ENCODE results near the gene ZNF559.

The ZNF559 gene

GRCh38 chr19:9370738-9371619 lies 47.0 kb downstream of the ZNF559 start:
- no peak overlapping the region for H3K4me3 ChIP-seq (ENCODE audit: low read depth in 1 of 2, low read length in 1 of 2)
- no peaks in the 10 kb centered on the region for H3K36me3 ChIP-seq
- TF ChIP-seq, protein P1, sequence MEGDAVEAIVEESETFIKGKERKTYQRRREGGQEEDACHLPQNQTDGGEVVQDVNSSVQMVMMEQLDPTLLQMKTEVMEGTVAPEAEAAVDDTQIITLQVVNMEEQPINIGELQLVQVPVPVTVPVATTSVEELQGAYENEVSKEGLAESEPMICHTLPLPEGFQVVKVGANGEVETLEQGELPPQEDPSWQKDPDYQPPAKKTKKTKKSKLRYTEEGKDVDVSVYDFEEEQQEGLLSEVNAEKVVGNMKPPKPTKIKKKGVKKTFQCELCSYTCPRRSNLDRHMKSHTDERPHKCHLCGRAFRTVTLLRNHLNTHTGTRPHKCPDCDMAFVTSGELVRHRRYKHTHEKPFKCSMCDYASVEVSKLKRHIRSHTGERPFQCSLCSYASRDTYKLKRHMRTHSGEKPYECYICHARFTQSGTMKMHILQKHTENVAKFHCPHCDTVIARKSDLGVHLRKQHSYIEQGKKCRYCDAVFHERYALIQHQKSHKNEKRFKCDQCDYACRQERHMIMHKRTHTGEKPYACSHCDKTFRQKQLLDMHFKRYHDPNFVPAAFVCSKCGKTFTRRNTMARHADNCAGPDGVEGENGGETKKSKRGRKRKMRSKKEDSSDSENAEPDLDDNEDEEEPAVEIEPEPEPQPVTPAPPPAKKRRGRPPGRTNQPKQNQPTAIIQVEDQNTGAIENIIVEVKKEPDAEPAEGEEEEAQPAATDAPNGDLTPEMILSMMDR (IDR thresholded peaks at IDR 0.05) = no peak
- H3K27ac ChIP-seq = no peak overlapping the region
- H3K4me1 ChIP-seq (ENCODE audit: control insufficient read depth in 1 of 2, insufficient read depth in 1 of 2, low read depth in 1 of 2, low read length in 1 of 2) = no peaks in the 10 kb centered on the region
- H3K27me3 ChIP-seq = no peaks in the 10 kb centered on the region
- H3K9me3 ChIP-seq = peaks cover 7% of the 10 kb centered on the region

GRCh38 chr19:9381361-9381785 lies 57.4 kb downstream of the ZNF559 start:
- TF ChIP-seq, protein P1 (IDR thresholded peaks at IDR 0.05) = no peak
- Histone ChIP-seq H3K27me3 (no peaks in the 10 kb centered on the region), H3K4me1 (ENCODE audit: control insufficient read depth in 1 of 2, insufficient read depth in 1 of 2, low read depth in 1 of 2, low read length in 1 of 2) (no peaks in the 10 kb centered on the region), H3K4me3 (ENCODE audit: low read depth in 1 of 2, low read length in 1 of 2) (no peak overlapping the region), H3K36me3 (no peaks in the 10 kb centered on the region), H3K27ac (no peak overlapping the region), H3K9me3 (peaks cover 46% of the 10 kb centered on the region)
